ENCODE measurements around the gene SLIT1.

Gene SLIT1

GRCh38 chr10:97115846-97116245 is 69.9 kb downstream of the SLIT1 start:
- DNase-seq (ENCODE audit: insufficient read length, low spot score) (no peak), FAIRE-seq (no peak)
- no peak for TF ChIP-seq POLR2A (IDR thresholded peaks at IDR 0.05; ENCODE audit: low read depth, low read length)

- FAIRE-seq (no peak), DNase-seq (ENCODE audit: insufficient read length, low spot score) (no peak)
- no peak for TF ChIP-seq POLR2A (IDR thresholded peaks at IDR 0.05; ENCODE audit: low read depth, low read length)
These were observed 74.1 kb downstream of the SLIT1 start for GRCh38 chr10:97111615-97112014.

GRCh38 chr10:97109547-97109946 is 76.2 kb downstream of the SLIT1 start:
- FAIRE-seq, result no peak
- TF ChIP-seq POLR2A (IDR thresholded peaks at IDR 0.05; ENCODE audit: low read depth, low read length), result no peak
- no peak for DNase-seq (ENCODE audit: insufficient read length, low spot score)

GRCh38 chr10:97107551-97107950 is 78.2 kb downstream of the SLIT1 start:
- DNase-seq (ENCODE audit: insufficient read length, low spot score) (no peak), FAIRE-seq (no peak)
- TF ChIP-seq POLR2A (IDR thresholded peaks at IDR 0.05; ENCODE audit: low read depth, low read length), result no peak

- FAIRE-seq (no peak), DNase-seq (ENCODE audit: insufficient read length, low spot score) (no peak)
- TF ChIP-seq POLR2A (IDR thresholded peaks at IDR 0.05; ENCODE audit: low read depth, low read length), result no peak
These were observed 79.6 kb downstream of the SLIT1 start for GRCh38 chr10:97106207-97106606.

GRCh38 chr10:97105303-97105702 is 80.5 kb downstream of the SLIT1 start:
- no peak for FAIRE-seq
- TF ChIP-seq POLR2A (IDR thresholded peaks at IDR 0.05; ENCODE audit: low read depth, low read length), result no peak
- no peak for DNase-seq (ENCODE audit: insufficient read length, low spot score)

- no peak for TF ChIP-seq POLR2A (IDR thresholded peaks at IDR 0.05; ENCODE audit: low read depth, low read length)
- DNase-seq (ENCODE audit: insufficient read length, low spot score), result no peak
- no peak for FAIRE-seq
These were observed 82.3 kb downstream of the SLIT1 start for GRCh38 chr10:97103316-97104080.

- no peak for FAIRE-seq
- no peak for TF ChIP-seq POLR2A (IDR thresholded peaks at IDR 0.05; ENCODE audit: low read depth, low read length)
- no peak for DNase-seq (ENCODE audit: insufficient read length, low spot score)
These were observed 83.3 kb downstream of the SLIT1 start for GRCh38 chr10:97102441-97102840.

- no peak for DNase-seq (ENCODE audit: insufficient read length, low spot score)
- no peak for FAIRE-seq
- TF ChIP-seq POLR2A (IDR thresholded peaks at IDR 0.05; ENCODE audit: low read depth, low read length), result no peak
These were observed 84.4 kb downstream of the SLIT1 start for GRCh38 chr10:97101166-97101940.

- DNase-seq (ENCODE audit: insufficient read length, low spot score) (no peak), FAIRE-seq (no peak)
- no peak for TF ChIP-seq POLR2A (IDR thresholded peaks at IDR 0.05; ENCODE audit: low read depth, low read length)
These were observed 85.1 kb downstream of the SLIT1 start for GRCh38 chr10:97100657-97101056.

GRCh38 chr10:97099868-97100267 is 85.9 kb downstream of the SLIT1 start:
- DNase-seq (ENCODE audit: insufficient read length, low spot score) (no peak), FAIRE-seq (no peak)
- TF ChIP-seq POLR2A (IDR thresholded peaks at IDR 0.05; ENCODE audit: low read depth, low read length), result no peak

GRCh38 chr10:97099089-97099488 is 86.7 kb downstream of the SLIT1 start:
- TF ChIP-seq POLR2A (IDR thresholded peaks at IDR 0.05; ENCODE audit: low read depth, low read length), result no peak
- no peak for DNase-seq (ENCODE audit: insufficient read length, low spot score)
- FAIRE-seq, result no peak

- FAIRE-seq (no peak), DNase-seq (ENCODE audit: insufficient read length, low spot score) (no peak)
- no peak for TF ChIP-seq POLR2A (IDR thresholded peaks at IDR 0.05; ENCODE audit: low read depth, low read length)
These were observed 88.7 kb downstream of the SLIT1 start for GRCh38 chr10:97097084-97097433.

- TF ChIP-seq POLR2A (IDR thresholded peaks at IDR 0.05; ENCODE audit: low read depth, low read length), result no peak
- FAIRE-seq (no peak), DNase-seq (ENCODE audit: insufficient read length, low spot score) (no peak)
These were observed 89.3 kb downstream of the SLIT1 start for GRCh38 chr10:97096261-97097083.
